GM12878 (cell line): ENCODE data around the gene SHFL. TPM values are rescaled to one million over a fixed set of nuclear protein-coding genes. Genes with fewer than 3 reads are reported as not detected.

Experiments
- BCL11A ChIP-seq: IDR thresholded peaks from 2 replicates; pipeline ENCODE4 v1.6.1; 2011; ENCODE audit warnings: low read depth, low read length
- PRDM15 ChIP-seq: fragments of 450-650 bp; formaldehyde crosslinking; IDR thresholded peaks from 2 replicates; pipeline ENCODE4 v1.4.0; 2020; ENCODE audit warnings: mild to moderate bottlenecking, moderate library complexity
- STAT3 ChIP-seq: IDR thresholded peaks from 2 replicates; pipeline ENCODE4 v1.6.1; 2011; ENCODE audit warnings: low read depth, low read length, improper control_type of control experiment
- USF2 ChIP-seq: IDR thresholded peaks from 2 replicates; pipeline ENCODE4 v1.6.1; 2011; ENCODE audit warnings: low read depth, low read length, improper control_type of control experiment, borderline replicate concordance
- polyA plus RNA-seq, 11 experiments: library from polyadenylated mRNA; depleted of rRNA in 4 of 11; unstranded in 6 of 11; stranded (reverse) in 5 of 11; fragments of >200 nt; fragmentation: Nextera tagmentation in 4 of 11; fragmentation: Illumina TruSeq in 1 of 11; extraction: Ambion mirVana in 4 of 11; extraction: Trizol in 1 of 11; gene quantifications; 1 replicate in 1 of 11; 2 replicates in 10 of 11; pipeline versions ENCODE4 v1.2.1 to v1.2.3, GENCODE V29; 2011 to 2016; ENCODE audit warnings: inconsistent platforms in 2 of 11, missing spikeins in 2 of 11, low read depth in 1 of 11
- total RNA-seq, 4 experiments: library from RNA; depleted of rRNA in 3 of 4; stranded (reverse); fragments of >200 nt in 3 of 4; fragmentation: Illumina TruSeq in 1 of 4; extraction: Trizol in 1 of 4; gene quantifications; 2 replicates each; pipeline versions ENCODE4 v1.2.1 to v1.2.3, GENCODE V29; 2013 to 2021
- TF ChIP-seq, protein P1 (sequence below): IDR thresholded peaks from 2 replicates; pipeline ENCODE4 v1.6.1; 2011; ENCODE audit warnings: low read depth, mild to moderate bottlenecking, low read length, moderate library complexity, borderline replicate concordance; ENCODE audit errors: extremely low read depth

Gene SHFL
- total and polyA plus RNA-seq, 10 of the 15 experiments (the other 5 are each of a cell fraction or from before 2014, with no cell fraction given): 8.0 to 83.8 (median 40.7) TPM

GRCh38 chr19:10104665-10105508, 18.8 kb downstream of the SHFL start (continued):
- no peak; the same call in 1 of the 2 replicates for TF ChIP-seq USF2
- 0 out of 2 replicates have a peak, but pooled peaks have one; percentile 75 for TF ChIP-seq STAT3
- TF ChIP-seq, protein P1, sequence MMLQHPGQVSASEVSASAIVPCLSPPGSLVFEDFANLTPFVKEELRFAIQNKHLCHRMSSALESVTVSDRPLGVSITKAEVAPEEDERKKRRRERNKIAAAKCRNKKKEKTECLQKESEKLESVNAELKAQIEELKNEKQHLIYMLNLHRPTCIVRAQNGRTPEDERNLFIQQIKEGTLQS: no peak
- TF ChIP-seq BCL11A: peak; percentile 68
- TF ChIP-seq PRDM15 (CRISPR knock-in tag): no peak
